Ishikawa (cell line): Measurements from ENCODE around the gene PTPN18.

Experiments
- CEBPB ChIP-seq: IDR thresholded peaks from 2 replicates; pipeline ENCODE4 v1.6.1; 2012
- CREB1 ChIP-seq: IDR thresholded peaks from 2 replicates; pipeline ENCODE4 v1.6.1; 2012; ENCODE audit warnings: low read depth
- EP300 ChIP-seq: IDR thresholded peaks from 2 replicates; pipeline ENCODE4 v1.6.1; 2012; ENCODE audit warnings: borderline replicate concordance
- MAX ChIP-seq: IDR thresholded peaks from 2 replicates; pipeline ENCODE4 v1.6.1; 2012
- RAD21 ChIP-seq: IDR thresholded peaks from 2 replicates; pipeline ENCODE4 v1.6.1; 2012; ENCODE audit warnings: low read depth
- REST ChIP-seq: IDR thresholded peaks from 2 replicates; pipeline ENCODE4 v1.6.1; 2012; ENCODE audit warnings: low read depth, mild to moderate bottlenecking
- TAF1 ChIP-seq: IDR thresholded peaks from 2 replicates; pipeline ENCODE4 v1.6.1; 2012; ENCODE audit warnings: low read depth, mild to moderate bottlenecking
- TCF12 ChIP-seq: IDR thresholded peaks from 2 replicates; pipeline ENCODE4 v1.6.1; 2012; ENCODE audit warnings: low read depth
- TEAD4 ChIP-seq: IDR thresholded peaks from 2 replicates; pipeline ENCODE4 v1.6.1; 2012
- USF1 ChIP-seq: IDR thresholded peaks from 2 replicates; pipeline ENCODE4 v1.6.1; 2012
- YY1 ChIP-seq: IDR thresholded peaks from 2 replicates; pipeline ENCODE4 v1.6.1; 2012; ENCODE audit warnings: low read depth

DNA sequence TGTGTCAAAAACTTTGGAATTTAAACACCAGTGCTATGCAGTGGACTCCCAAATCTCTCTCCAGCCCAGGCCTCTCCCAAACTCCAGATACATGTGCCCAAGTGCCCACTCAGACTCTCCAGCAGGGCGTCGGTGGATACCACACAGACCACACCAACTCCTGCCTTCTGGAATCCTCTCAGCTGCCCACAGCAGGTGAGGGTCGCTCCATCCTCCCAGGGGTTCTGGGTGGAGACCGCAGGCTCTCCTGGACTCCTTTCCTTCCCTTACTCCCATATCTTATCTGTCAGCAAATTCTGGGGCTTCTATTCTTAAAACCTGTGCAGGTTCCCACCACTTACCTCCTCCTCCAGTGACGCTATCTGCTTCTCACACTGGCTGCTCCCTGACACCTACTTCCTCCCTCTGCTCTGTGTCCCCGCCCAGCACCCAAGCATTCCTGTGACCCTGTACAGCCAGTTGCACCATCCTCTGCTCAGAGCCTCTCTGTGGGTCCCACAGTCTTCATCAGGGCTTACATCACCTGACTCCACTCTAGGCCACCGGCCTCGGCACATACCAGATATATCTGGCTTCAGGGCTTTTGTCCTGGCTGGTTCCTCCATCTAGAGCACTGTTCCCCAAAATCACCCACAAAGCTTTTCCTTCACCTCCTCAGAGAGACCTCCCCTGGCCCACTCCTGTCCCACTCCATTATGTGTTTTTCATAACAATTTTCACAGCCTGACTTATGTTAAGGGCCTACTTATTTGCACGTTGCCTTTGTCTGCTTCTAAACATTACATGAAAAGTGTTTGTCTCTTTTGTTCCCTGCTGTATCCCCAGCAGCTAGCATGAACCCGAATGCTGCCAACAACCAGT is 15.7 kb upstream of the PTPN18 start:
- TF ChIP-seq YY1 (no peak), EP300 (no peak), RAD21 (no peak), TAF1 (no peak), CREB1 (no peak), TCF12 (no peak), TEAD4 (no peak), MAX (no peak), REST (no peak), CEBPB (no peak), USF1 (no peak)
